Epithelial cell of esophagus (primary cell): Measurements from ENCODE around the gene FSCB.
"Not testable (repeated sequence)": the region's sequence is repeated elsewhere in the genome, so short reads cannot be mapped to it uniquely, and the experiment has no call there.

Experiments used
- DNase-seq: peaks from one replicate; pipeline ENCODE4 v3.0.0; 2010; ENCODE audit warnings: low read depth
- H3K4me3 ChIP-seq: 2 replicates; pipeline ENCODE4 v1.5.1; 2011; ENCODE audit warnings: mild to moderate bottlenecking, low read length, control low read depth
- CTCF ChIP-seq: IDR thresholded peaks from 2 replicates; pipeline ENCODE4 v1.5.1; 2011; ENCODE audit warnings: low read depth, mild to moderate bottlenecking, low read length, control low read depth, inconsistent platforms; ENCODE audit not compliant: insufficient read depth; ENCODE audit errors: missing control alignments

Gene FSCB

GRCh38 chr14:44507183-44507582 is at the start of gene FSCB:
Gene FSCB (minus strand): TSS chr14:44507283. CDS start chr14:44506987, 296 bp downstream.
- H3K4me3 ChIP-seq, result no peak within 1 kb of the TSS
- DNase-seq, result no peak
- no peak for TF ChIP-seq CTCF

GRCh38 chr14:44531658-44532057 is 24.6 kb upstream of the FSCB start:
- DNase-seq, result no peak
- no peak overlapping the region for H3K4me3 ChIP-seq
- TF ChIP-seq CTCF, result no peak

GRCh38 chr14:44530475-44530874 is 23.4 kb upstream of the FSCB start:
- no peak for TF ChIP-seq CTCF

GRCh38 chr14:44529026-44529425 is 21.9 kb upstream of the FSCB start:
- TF ChIP-seq CTCF, result no peak
- no peak overlapping the region for H3K4me3 ChIP-seq
- DNase-seq, result no peak

More at GRCh38 chr14:44530475-44530874, 23.4 kb upstream of the FSCB start:
- DNase-seq, result no peak
- H3K4me3 ChIP-seq, result no peak overlapping the region

- no peak for TF ChIP-seq CTCF
- no peak for DNase-seq
- H3K4me3 ChIP-seq, result no peak overlapping the region
Observed at GRCh38 chr14:44528180-44528579, 21.1 kb upstream of the FSCB start.

GRCh38 chr14:44525237-44525636 is 18.2 kb upstream of the FSCB start:
- no peak overlapping the region for H3K4me3 ChIP-seq
- TF ChIP-seq CTCF, result no peak
- DNase-seq, result no peak

- not testable (repeated sequence) for DNase-seq
Observed at GRCh38 chr14:44515668-44516067, 8.6 kb upstream of the FSCB start.

More at GRCh38 chr14:44515668-44516067, 8.6 kb upstream of the FSCB start:
- H3K4me3 ChIP-seq, result not testable (repeated sequence)
